ENCODE results near the gene TXNDC15. TPM values are rescaled to one million over a fixed set of nuclear protein-coding genes. Genes with fewer than 3 reads are reported as not detected.

Gene TXNDC15
- total RNA-seq, 2 donors from 2014 or later = 32.5 to 38.8 TPM

GRCh38 chr5:134920848-134921575 lies 46.8 kb downstream of the TXNDC15 start:
- Mint-ChIP-seq H3K36me3 (ENCODE audit: low read depth) (peaks cover 47% of the 10 kb centered on the region), H3K4me1 (peaks cover 25% of the 10 kb centered on the region), H3K9me3 (no peaks in the 10 kb centered on the region), H3K27me3 (no peaks in the 10 kb centered on the region), H3K27ac (peak overlapping the region; percentile 93), H3K4me3 (no peak overlapping the region)
- no peak for ATAC-seq (replicated peaks)

DNA sequence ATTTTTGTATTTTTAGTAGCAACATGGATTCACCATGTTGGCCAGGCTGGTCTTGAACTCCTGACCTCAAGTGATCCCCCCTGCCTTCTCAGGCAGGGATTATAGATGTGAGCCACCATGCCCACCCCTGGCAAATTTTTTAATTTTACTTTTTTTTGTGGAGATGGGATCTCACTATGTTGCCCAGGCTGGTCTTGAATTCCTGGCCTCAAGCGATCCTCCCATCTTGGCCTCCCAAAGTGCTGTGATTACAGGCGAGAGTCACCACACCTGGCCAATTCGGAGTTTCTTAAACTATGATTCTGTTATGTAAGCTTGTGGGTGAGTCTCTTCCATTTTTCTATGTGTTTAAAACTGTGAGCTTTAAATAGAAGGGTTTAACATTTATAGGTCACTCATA lies 58.3 kb downstream of the TXNDC15 start:
- Mint-ChIP-seq H3K27me3 (no peaks in the 10 kb centered on the region), H3K36me3 (ENCODE audit: low read depth) (peaks cover 46% of the 10 kb centered on the region), H3K27ac (no peak overlapping the region), H3K4me3 (no peak overlapping the region), H3K9me3 (no peaks in the 10 kb centered on the region), H3K4me1 (no peaks in the 10 kb centered on the region)
- no peak for ATAC-seq (replicated peaks)

DNA sequence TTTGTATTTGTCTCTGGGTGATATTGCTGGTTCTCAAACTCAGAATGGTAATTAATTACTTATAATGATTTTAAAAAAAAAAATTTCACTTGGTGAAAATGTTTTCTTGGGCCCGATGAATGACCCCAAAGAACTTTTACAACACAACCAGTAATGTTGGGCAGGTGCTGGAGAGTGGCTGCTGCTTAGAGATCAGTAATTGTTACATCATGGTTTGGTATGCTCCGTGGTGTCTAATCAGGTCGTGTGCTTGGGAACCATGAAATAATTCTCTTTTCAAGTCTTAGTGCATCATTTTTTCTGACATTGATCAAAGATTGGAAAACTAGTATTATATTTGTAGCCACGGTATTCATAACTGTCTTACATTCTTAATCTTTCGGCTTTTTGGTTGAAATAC lies 60.0 kb downstream of the TXNDC15 start:
- H3K27ac Mint-ChIP-seq = peak overlapping the region; percentile 22
- H3K9me3 Mint-ChIP-seq = no peaks in the 10 kb centered on the region
- no peak overlapping the region for H3K4me3 Mint-ChIP-seq
- no peak for ATAC-seq (replicated peaks)
- no peaks in the 10 kb centered on the region for H3K27me3 Mint-ChIP-seq
- peaks cover 53% of the 10 kb centered on the region for H3K36me3 Mint-ChIP-seq (ENCODE audit: low read depth)
- no peaks in the 10 kb centered on the region for H3K4me1 Mint-ChIP-seq

- ATAC-seq (replicated peaks) = no peak
- Mint-ChIP-seq H3K9me3 (no peaks in the 10 kb centered on the region), H3K36me3 (ENCODE audit: low read depth) (peaks cover 57% of the 10 kb centered on the region), H3K27me3 (no peaks in the 10 kb centered on the region), H3K27ac (no peak overlapping the region), H3K4me3 (no peak overlapping the region), H3K4me1 (no peaks in the 10 kb centered on the region)
Measured at GRCh38 chr5:134935711-134936602, 61.8 kb downstream of the TXNDC15 start.

DNA sequence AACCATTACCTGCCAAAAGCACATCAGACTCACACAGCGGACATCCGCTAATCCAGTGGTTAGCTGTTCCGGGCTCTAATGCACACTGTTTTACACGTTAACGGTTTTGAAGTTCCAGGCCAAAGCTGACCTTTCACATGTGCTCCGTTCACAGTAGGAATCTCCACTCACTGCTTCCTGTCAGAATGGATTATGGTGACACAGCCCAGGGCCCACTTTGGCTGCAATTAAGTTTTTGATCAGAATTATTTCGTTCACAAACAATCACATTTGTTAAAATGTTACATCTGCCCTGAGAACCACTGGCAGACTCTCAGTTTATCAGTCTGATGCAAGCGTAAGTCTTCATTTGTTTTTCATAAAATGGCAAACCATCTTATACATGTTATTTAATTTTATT lies 63.4 kb downstream of the TXNDC15 start:
- Mint-ChIP-seq H3K4me1 (no peaks in the 10 kb centered on the region), H3K36me3 (ENCODE audit: low read depth) (peaks cover 50% of the 10 kb centered on the region)

GRCh38 chr5:134938030-134938429 lies 63.9 kb downstream of the TXNDC15 start:
- H3K4me3 Mint-ChIP-seq = no peak overlapping the region
- no peaks in the 10 kb centered on the region for H3K27me3 Mint-ChIP-seq
- no peak overlapping the region for H3K27ac Mint-ChIP-seq

More for the DNA sequence above, 63.4 kb downstream of the TXNDC15 start:
- no peak overlapping the region for H3K27ac Mint-ChIP-seq
- H3K4me3 Mint-ChIP-seq = no peak overlapping the region
- ATAC-seq (replicated peaks) = no peak
- H3K27me3 Mint-ChIP-seq = no peaks in the 10 kb centered on the region
- H3K9me3 Mint-ChIP-seq = no peaks in the 10 kb centered on the region

DNA sequence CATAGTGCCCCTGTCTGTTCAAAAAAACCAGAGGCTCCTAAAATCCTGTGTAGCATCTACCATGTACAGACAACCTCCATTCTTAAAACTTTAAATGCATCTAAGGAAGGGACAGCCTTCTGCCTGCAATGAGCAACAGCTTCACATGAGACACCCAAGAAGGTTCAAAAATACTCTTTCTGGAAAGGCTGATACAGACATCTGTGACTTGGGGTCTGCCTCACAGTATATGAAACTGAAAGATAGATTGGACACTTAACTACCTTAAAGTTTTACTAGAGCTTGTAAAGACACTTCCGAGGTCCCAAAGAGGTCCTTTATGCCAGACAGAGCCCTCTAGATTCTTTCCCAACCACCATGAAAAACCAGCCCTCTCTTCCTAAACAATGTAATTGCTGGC lies 65.3 kb downstream of the TXNDC15 start:
- no peak overlapping the region for H3K27ac Mint-ChIP-seq
- peaks cover 36% of the 10 kb centered on the region for H3K36me3 Mint-ChIP-seq (ENCODE audit: low read depth)
- H3K27me3 Mint-ChIP-seq = no peaks in the 10 kb centered on the region
- ATAC-seq (replicated peaks) = no peak
- no peaks in the 10 kb centered on the region for H3K9me3 Mint-ChIP-seq
- no peak overlapping the region for H3K4me3 Mint-ChIP-seq
- no peaks in the 10 kb centered on the region for H3K4me1 Mint-ChIP-seq

More at GRCh38 chr5:134938030-134938429, 63.9 kb downstream of the TXNDC15 start:
- Mint-ChIP-seq H3K4me1 (no peaks in the 10 kb centered on the region), H3K36me3 (ENCODE audit: low read depth) (peaks cover 45% of the 10 kb centered on the region), H3K9me3 (no peaks in the 10 kb centered on the region)
- ATAC-seq (replicated peaks) = no peak

DNA sequence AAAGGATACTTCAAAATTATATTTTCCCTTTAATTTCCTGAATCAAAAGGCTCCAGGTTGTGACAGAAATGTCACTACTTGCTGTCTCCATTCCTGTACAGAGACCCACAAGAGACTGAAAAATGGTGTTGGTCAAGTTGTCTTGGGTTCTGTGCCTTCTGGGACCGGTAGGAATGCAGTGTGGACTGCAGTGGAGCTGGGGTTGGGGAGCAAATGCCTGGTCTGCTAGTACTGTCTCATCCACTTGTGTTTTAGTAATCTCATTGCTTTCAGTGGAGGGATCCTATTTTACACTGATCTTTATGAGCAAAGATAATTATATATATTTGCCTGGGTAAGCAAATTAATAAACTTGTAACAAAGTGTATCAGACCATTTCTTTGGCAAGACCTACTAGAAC lies 69.4 kb downstream of the TXNDC15 start:
- Mint-ChIP-seq H3K4me1 (no peaks in the 10 kb centered on the region), H3K4me3 (no peak overlapping the region), H3K9me3 (no peaks in the 10 kb centered on the region), H3K36me3 (ENCODE audit: low read depth) (peaks cover 20% of the 10 kb centered on the region), H3K27me3 (no peaks in the 10 kb centered on the region), H3K27ac (no peak overlapping the region)
- no peak for ATAC-seq (replicated peaks)

- Mint-ChIP-seq H3K4me1 (no peaks in the 10 kb centered on the region), H3K4me3 (no peak overlapping the region), H3K27me3 (no peaks in the 10 kb centered on the region), H3K36me3 (ENCODE audit: low read depth) (peaks cover 16% of the 10 kb centered on the region), H3K27ac (no peak overlapping the region), H3K9me3 (no peaks in the 10 kb centered on the region)
- ATAC-seq (replicated peaks) = no peak
Measured at GRCh38 chr5:134944630-134945029, 70.5 kb downstream of the TXNDC15 start.

GRCh38 chr5:134945041-134945440 lies 70.9 kb downstream of the TXNDC15 start:
- Mint-ChIP-seq H3K36me3 (ENCODE audit: low read depth) (peaks cover 12% of the 10 kb centered on the region), H3K9me3 (no peaks in the 10 kb centered on the region), H3K4me1 (no peaks in the 10 kb centered on the region), H3K27me3 (no peaks in the 10 kb centered on the region), H3K4me3 (no peak overlapping the region), H3K27ac (no peak overlapping the region)
- no peak for ATAC-seq (replicated peaks)

DNA sequence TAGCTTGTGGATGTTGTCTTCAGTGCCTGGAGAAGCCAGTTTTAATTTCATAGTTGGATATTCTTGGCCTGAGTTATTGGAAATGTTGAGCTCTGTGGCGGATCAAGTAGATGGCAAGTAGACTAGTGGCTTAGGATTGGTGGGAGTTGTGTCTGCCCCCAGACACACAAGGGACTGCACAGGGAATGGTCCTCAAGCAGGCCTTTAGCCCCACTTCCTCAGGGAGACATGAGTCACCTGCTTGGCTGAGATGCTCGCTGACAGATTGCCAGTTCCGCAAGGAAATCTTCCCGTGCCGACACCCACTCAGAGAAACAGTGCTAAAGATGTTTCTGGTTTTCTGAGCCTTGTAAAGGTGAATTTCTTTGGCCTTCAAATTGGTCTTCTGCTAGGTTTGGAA lies 74.7 kb downstream of the TXNDC15 start:
- no peaks in the 10 kb centered on the region for H3K27me3 Mint-ChIP-seq
- H3K4me1 Mint-ChIP-seq = no peaks in the 10 kb centered on the region
- no peak overlapping the region for H3K4me3 Mint-ChIP-seq
- H3K27ac Mint-ChIP-seq = no peak overlapping the region
- no peaks in the 10 kb centered on the region for H3K9me3 Mint-ChIP-seq
- no peaks in the 10 kb centered on the region for H3K36me3 Mint-ChIP-seq (ENCODE audit: low read depth)
- no peak for ATAC-seq (replicated peaks)

GRCh38 chr5:134949316-134949715 lies 75.1 kb downstream of the TXNDC15 start:
- Mint-ChIP-seq H3K36me3 (ENCODE audit: low read depth) (no peaks in the 10 kb centered on the region), H3K4me3 (no peak overlapping the region), H3K27me3 (no peaks in the 10 kb centered on the region), H3K4me1 (no peaks in the 10 kb centered on the region), H3K9me3 (no peaks in the 10 kb centered on the region), H3K27ac (no peak overlapping the region)
- ATAC-seq (replicated peaks) = no peak
